HG02973 (cell line): ENCODE measurements around the gene MGA.

Source experiments
- ATAC-seq: cut with Tn5 transposase; IDR thresholded peaks from one replicate; pipeline ENCODE4 v1.9.1; 2021; ENCODE audit warnings: moderate library complexity; ENCODE audit not compliant: unreplicated experiment

The MGA gene

GRCh38 chr15:41780266-41780665 lies 120.1 kb downstream of the MGA start:
- ATAC-seq: no peak

- ATAC-seq: no peak
Observed at GRCh38 chr15:41780727-41781126, 120.5 kb downstream of the MGA start.

GRCh38 chr15:41782371-41783282 lies 122.4 kb downstream of the MGA start:
- ATAC-seq: no peak

GRCh38 chr15:41783296-41783695 lies 123.1 kb downstream of the MGA start:
- no peak for ATAC-seq

- ATAC-seq: no peak
Observed at GRCh38 chr15:41788262-41788661, 128.1 kb downstream of the MGA start.

- no peak for ATAC-seq
Observed at GRCh38 chr15:41789236-41789635, 129.0 kb downstream of the MGA start.

GRCh38 chr15:41789662-41790061 lies 129.5 kb downstream of the MGA start:
- no peak for ATAC-seq

GRCh38 chr15:41790169-41790568 lies 130.0 kb downstream of the MGA start:
- no peak for ATAC-seq

GRCh38 chr15:41790756-41791546 lies 130.7 kb downstream of the MGA start:
- no peak for ATAC-seq

- no peak for ATAC-seq
Observed at GRCh38 chr15:41791547-41791937, 131.3 kb downstream of the MGA start.

- no peak for ATAC-seq
Observed at GRCh38 chr15:41792000-41792637, 131.9 kb downstream of the MGA start.

- no peak for ATAC-seq
Observed at GRCh38 chr15:41794081-41794480, 133.9 kb downstream of the MGA start.

GRCh38 chr15:41795996-41796856 lies 136.0 kb downstream of the MGA start:
- no peak for ATAC-seq

- no peak for ATAC-seq
Observed at GRCh38 chr15:41797201-41797944, 137.2 kb downstream of the MGA start.

GRCh38 chr15:41798607-41799487 lies 138.6 kb downstream of the MGA start:
- ATAC-seq: no peak

GRCh38 chr15:41799488-41799805 lies 139.2 kb downstream of the MGA start:
- ATAC-seq: no peak

- no peak for ATAC-seq
Observed at GRCh38 chr15:41801185-41801584, 141.0 kb downstream of the MGA start.

GRCh38 chr15:41801850-41802455 lies 141.7 kb downstream of the MGA start:
- ATAC-seq: no peak

GRCh38 chr15:41804361-41804760 lies 144.2 kb downstream of the MGA start:
- no peak for ATAC-seq
